H1 (cell line): ENCODE data around the gene TACSTD2. TPM values are rescaled to one million over a fixed set of nuclear protein-coding genes. Genes with fewer than 3 reads are reported as not detected.

Experiments
- CTCF ChIA-PET: fragments of 300-600 bp; sonication (Branson Sonifier 250); formaldehyde crosslinking; loops from one replicate; lab custom pipeline; 2021; ENCODE audit not compliant: partially characterized antibody; lab: Charles Lee
- POLR2A ChIA-PET: fragments of 300-600 bp; sonication (Branson Sonifier 250); formaldehyde crosslinking; loops from one replicate; lab custom pipeline; 2021; ENCODE audit warnings: inconsistent platforms; ENCODE audit not compliant: partially characterized antibody; lab: Charles Lee
- DNase-seq, 2 experiments: peaks; one replicate each; pipeline versions ENCODE4 v3.0.0 to v3.0.0-alpha.2; 2010 to 2022; ENCODE audit warnings: low spot score in 2 of 2, low read depth in 1 of 2, mixed read lengths in 1 of 2
- FAIRE-seq: peaks from 2 replicates; lab custom pipeline; 2011; peaks lifted over from hg19 to GRCh38; lab: Jason Lieb, UNC
- H2AFZ ChIP-seq: 2 replicates; pipeline ENCODE4 v1.8.1; 2012; ENCODE audit warnings: low read length, inconsistent platforms
- H2AK5ac ChIP-seq: 2 replicates; pipeline ENCODE4 v1.6.1; 2013; ENCODE audit warnings: low read depth, low read length
- H2BK120ac ChIP-seq: replicated peaks from 2 replicates; pipeline ENCODE3; 2013; ENCODE audit warnings: low read depth, low read length, inconsistent platforms
- H2BK12ac ChIP-seq: 2 replicates; pipeline ENCODE4 v1.6.1; 2013; ENCODE audit warnings: low read depth, low read length
- H2BK15ac ChIP-seq: 2 replicates; pipeline ENCODE4 v1.6.1; 2013; ENCODE audit warnings: low read length
- H2BK20ac ChIP-seq: 2 replicates; pipeline ENCODE4 v1.6.1; 2013; ENCODE audit warnings: low read length
- H2BK5ac ChIP-seq: 2 replicates; pipeline ENCODE4 v1.6.1; 2013; ENCODE audit warnings: low read depth, low read length
- H3K14ac ChIP-seq: 2 replicates; pipeline ENCODE4 v1.6.1; 2013; ENCODE audit warnings: inconsistent platforms; ENCODE audit not compliant: insufficient read length
- H3K18ac ChIP-seq: 2 replicates; pipeline ENCODE4 v1.6.1; 2013; ENCODE audit warnings: low read length; ENCODE audit errors: extremely low read depth
- H3K23ac ChIP-seq: 2 replicates; pipeline ENCODE4 v1.6.1; 2013; ENCODE audit warnings: inconsistent platforms; ENCODE audit not compliant: insufficient read length
- H3K23me2 ChIP-seq: 2 replicates; pipeline ENCODE4 v1.6.1; 2013; ENCODE audit warnings: low read depth, low read length
- H3K27ac ChIP-seq: 2 replicates; pipeline ENCODE4 v1.6.1; 2011; ENCODE audit warnings: low read depth, low read length, inconsistent platforms
- H3K27me3 ChIP-seq, 4 experiments: replicated peaks in 1 of 4; 1 replicate in 1 of 4; 2 replicates in 3 of 4; pipeline versions ENCODE4 v1.6.1 to v1.8.1; 2011 to 2013; ENCODE audit warnings: low read length in 3 of 4, mild to moderate bottlenecking in 3 of 4, inconsistent platforms in 2 of 4, mixed read lengths in 2 of 4, moderate library complexity in 1 of 4; ENCODE audit not compliant: control insufficient read depth in 3 of 4, insufficient read depth in 3 of 4; ENCODE audit errors: extremely low read depth in 1 of 4
- H3K36me3 ChIP-seq, 4 experiments: 2 replicates each; pipeline versions ENCODE4 v1.6.1 to v1.8.1; 2011 to 2013; ENCODE audit warnings: mild to moderate bottlenecking in 4 of 4, low read length in 3 of 4, moderate library complexity in 2 of 4, control low read depth in 1 of 4, inconsistent platforms in 1 of 4; ENCODE audit not compliant: insufficient read depth in 4 of 4, control insufficient read depth in 2 of 4
- H3K4ac ChIP-seq: replicated peaks from 2 replicates; pipeline ENCODE3; 2013; ENCODE audit warnings: low read length, low read depth, mixed read lengths, inconsistent platforms; ENCODE audit not compliant: insufficient read length
- H3K4me1 ChIP-seq, 4 experiments: replicated peaks in 1 of 4; 1 replicate in 1 of 4; 2 replicates in 3 of 4; pipeline versions ENCODE4 v1.6.1 to v1.8.1; 2011 to 2013; ENCODE audit warnings: low read length in 3 of 4, inconsistent platforms in 2 of 4, mixed read lengths in 1 of 4; ENCODE audit not compliant: insufficient read depth in 4 of 4, control insufficient read depth in 3 of 4
- H3K4me2 ChIP-seq, 2 experiments: 2 replicates each; pipeline versions ENCODE4 v1.6.1 to v1.8.1; 2011 to 2013; ENCODE audit warnings: low read depth in 2 of 2, low read length in 2 of 2, control low read depth in 1 of 2, inconsistent platforms in 1 of 2, mild to moderate bottlenecking in 1 of 2; ENCODE audit not compliant: insufficient read depth in 1 of 2
- H3K4me3 ChIP-seq, 4 experiments: fragments of 200-600, 300-600 bp in 1 of 4; sonication (generic), shearing (Covaris generic), sonication (Bioruptor Twin) in 1 of 4; 2 replicates each; pipeline versions ENCODE4 v1.5.1 to v1.8.1; 2011 to 2016; ENCODE audit warnings: low read length in 4 of 4, low read depth in 3 of 4, control low read depth in 2 of 4, inconsistent platforms in 2 of 4, mild to moderate bottlenecking in 2 of 4, mixed read lengths in 1 of 4, moderate library complexity in 1 of 4; ENCODE audit not compliant: insufficient read depth in 2 of 4; ENCODE audit errors: extremely low read depth in 1 of 4
- H3K56ac ChIP-seq: replicated peaks from 2 replicates; pipeline ENCODE3; 2013; ENCODE audit warnings: low read depth, mild to moderate bottlenecking, mixed read lengths, low read length, inconsistent platforms; ENCODE audit not compliant: insufficient read length
- H3K79me1 ChIP-seq: 2 replicates; pipeline ENCODE4 v1.6.1; 2013; ENCODE audit warnings: low read depth, low read length, control low read depth
- H3K79me2 ChIP-seq, 2 experiments: 2 replicates each; pipeline versions ENCODE4 v1.6.1 to v1.8.1; 2012 to 2013; ENCODE audit warnings: low read length in 2 of 2, mild to moderate bottlenecking in 2 of 2, inconsistent platforms in 1 of 2; ENCODE audit not compliant: insufficient read depth in 2 of 2, control insufficient read depth in 1 of 2
- H3K9ac ChIP-seq, 4 experiments: replicated peaks in 1 of 4; 1 replicate in 1 of 4; 2 replicates in 3 of 4; pipeline versions ENCODE4 v1.6.1 to v1.8.1; 2011 to 2013; ENCODE audit warnings: low read depth in 3 of 4, low read length in 3 of 4, control low read depth in 2 of 4, mild to moderate bottlenecking in 2 of 4, moderate library complexity in 2 of 4, inconsistent platforms in 1 of 4; ENCODE audit errors: extremely low read depth in 1 of 4
- H3K9me3 ChIP-seq, 2 experiments: 2 replicates each; pipeline versions ENCODE4 v1.6.1 to v1.8.1; 2012 to 2013; ENCODE audit warnings: mild to moderate bottlenecking in 2 of 2, moderate library complexity in 2 of 2, control low read depth in 1 of 2, inconsistent platforms in 1 of 2, low read depth in 1 of 2, low read length in 1 of 2, mixed read lengths in 1 of 2; ENCODE audit not compliant: insufficient read depth in 2 of 2
- H4K20me1 ChIP-seq, 2 experiments: replicated peaks in 1 of 2; 2 replicates each; pipeline versions ENCODE3 to v1.8.1; 2011 to 2013; ENCODE audit warnings: inconsistent platforms in 2 of 2, low read length in 2 of 2, mild to moderate bottlenecking in 1 of 2; ENCODE audit not compliant: insufficient read depth in 2 of 2, control insufficient read depth in 1 of 2
- H4K5ac ChIP-seq: 2 replicates; pipeline ENCODE4 v1.6.1; 2013; ENCODE audit warnings: low read length, low read depth, mixed read lengths, inconsistent platforms; ENCODE audit not compliant: insufficient read length
- H4K8ac ChIP-seq: 2 replicates; pipeline ENCODE4 v1.8.0; 2013; ENCODE audit warnings: mild to moderate bottlenecking, moderate library complexity, low read length, inconsistent platforms; ENCODE audit not compliant: insufficient read depth; ENCODE audit errors: extremely low read depth
- H4K91ac ChIP-seq: replicated peaks from 2 replicates; pipeline ENCODE3; 2013; ENCODE audit warnings: low read length, mixed read lengths, inconsistent platforms; ENCODE audit not compliant: insufficient read length
- ATF3 ChIP-seq: IDR thresholded peaks from 2 replicates; pipeline ENCODE4 v1.6.1; 2011; ENCODE audit warnings: low read depth, mild to moderate bottlenecking, low read length; ENCODE audit not compliant: insufficient read depth
- BRCA1 ChIP-seq: IDR thresholded peaks from 2 replicates; pipeline ENCODE4 v1.6.1; 2012; ENCODE audit warnings: low read depth, low read length, improper control_type of control experiment
- GTF2F1 ChIP-seq: IDR thresholded peaks from 2 replicates; pipeline ENCODE4 v1.6.1; 2012; ENCODE audit warnings: low read depth, low read length, improper control_type of control experiment, borderline replicate concordance
- MAX ChIP-seq: IDR thresholded peaks from 2 replicates; pipeline ENCODE4 v1.6.1; 2012; ENCODE audit warnings: inconsistent platforms
- RNF2 ChIP-seq: fragments of 200-900, 300-1000 bp; sonication (generic); IDR thresholded peaks from 2 replicates; pipeline ENCODE4 v1.7.1; 2016; ENCODE audit warnings: borderline replicate concordance, low read depth, mild to moderate bottlenecking, antibody characterized with exemption, low read length; ENCODE audit not compliant: poor library complexity, severe bottlenecking; ENCODE audit errors: missing control alignments
- SIRT6 ChIP-seq: IDR thresholded peaks from one replicate; pipeline ENCODE4 v1.7.1; 2012; ENCODE audit warnings: low read length, inconsistent platforms
- WGBS, 2 experiments: shearing (Covaris generic) in 1 of 2; methylation state at CpG; one replicate each; pipeline versions ENCODE4 v1.1.6 to v1.1.7; 2013 to 2015; ENCODE audit warnings: low lambda C conversion rate in 2 of 2, mixed read lengths in 2 of 2, inconsistent platforms in 1 of 2, low coverage in 1 of 2, missing lambda C conversion rate in 1 of 2; ENCODE audit not compliant: insufficient replicate concordance in 2 of 2, insufficient coverage in 1 of 2, insufficient read length in 1 of 2; ENCODE audit errors: extremely low coverage in 1 of 2, missing lambda C conversion rate in 1 of 2; 5-methylcytosine and 5-hydroxymethylcytosine counted together
- polyA plus RNA-seq, 7 experiments: library from polyadenylated mRNA; depleted of rRNA in 3 of 7; stranded (reverse) in 5 of 7; unstranded in 2 of 7; fragments of >200 nt in 5 of 7; fragments of 200-250 nt in 2 of 7; gene quantifications; 1 replicate in 5 of 7; 2 replicates in 1 of 7; 4 replicates in 1 of 7; pipeline versions ENCODE4 v1.2.1 to v1.2.3, GENCODE V29; 2011 to 2013; ENCODE audit warnings: missing spikeins in 2 of 7, mixed read lengths in 2 of 7
- total RNA-seq: library from RNA; stranded (reverse); fragmentation: NEBNext Ultra II Directional; extraction: Animal tissue kit (Norgen Biotek cat#: 25700); gene quantifications from 2 replicates; pipeline ENCODE4 v1.2.1, GENCODE V29; 2021

The TACSTD2 gene
- total and polyA plus RNA-seq, 2 of the 8 experiments (the other 6 are each of a cell fraction or from before 2014, with no cell fraction given), result 0.76 to 0.85 TPM

GRCh38 chr1:58583496-58583895 is 6.4 kb upstream of the TACSTD2 start:
- H3K27ac ChIP-seq, result no peak overlapping the region
- no peaks in the 10 kb centered on the region for H4K20me1 ChIP-seq
- no peak overlapping the region for H2BK5ac ChIP-seq
- no peaks in the 10 kb centered on the region for H3K4me1 ChIP-seq
- TF ChIP-seq ATF3 (no peak), SIRT6 (no peak), RNF2 (no peak), MAX (no peak), BRCA1 (no peak), GTF2F1 (no peak)
- H3K4ac ChIP-seq, result no peak overlapping the region
- FAIRE-seq (no peak), DNase-seq (no peak)
- no peak overlapping the region for H2AFZ ChIP-seq
- ChIA-PET POLR2A (no interaction called here), CTCF (interaction anchor here (1.0 to 1.6 kb wide), 2 partner anchors 15 to 68 kb away, joined by 4 read pairs; no protein-coding TSS in a partner anchor)
- 93% methylated on average over 1 of the region's 1 CpG; no CpG with 5 or more reads in 1 of the 2 experiments for WGBS, 2 experiments
- no peak overlapping the region for H2BK15ac ChIP-seq
- H4K8ac ChIP-seq, result no peak overlapping the region
- no peaks in the 10 kb centered on the region for H3K27me3 ChIP-seq
- no peaks in the 10 kb centered on the region for H3K79me2 ChIP-seq
- H3K36me3 ChIP-seq, result no peaks in the 10 kb centered on the region
- H2BK20ac ChIP-seq, result no peak overlapping the region
- H3K9ac ChIP-seq, result no peak overlapping the region
- H2AK5ac ChIP-seq, result no peak overlapping the region
- H2BK120ac ChIP-seq, result no peak overlapping the region
- H3K14ac ChIP-seq, result no peak overlapping the region
- no peak overlapping the region for H3K4me2 ChIP-seq
- no peaks in the 10 kb centered on the region for H3K79me1 ChIP-seq
- H4K91ac ChIP-seq, result no peak overlapping the region
- no peak overlapping the region for H3K56ac ChIP-seq
- no peak overlapping the region for H3K4me3 ChIP-seq
- no peak overlapping the region for H3K23ac ChIP-seq
- no peak overlapping the region for H3K18ac ChIP-seq
- H2BK12ac ChIP-seq, result no peak overlapping the region
- H3K23me2 ChIP-seq, result no peaks in the 10 kb centered on the region
- H4K5ac ChIP-seq, result no peak overlapping the region
- no peaks in the 10 kb centered on the region for H3K9me3 ChIP-seq
